Measurements from ENCODE around the gene FAAH.

Gene FAAH

GRCh38 chr1:46408356-46409062, 14.4 kb downstream of the FAAH start:
- DNase-seq (ENCODE audit: low spot score): no peak
- no peak for TF ChIP-seq CTCF (IDR thresholded peaks at IDR 0.05; ENCODE audit: extremely low read depth, missing control alignments)

DNA sequence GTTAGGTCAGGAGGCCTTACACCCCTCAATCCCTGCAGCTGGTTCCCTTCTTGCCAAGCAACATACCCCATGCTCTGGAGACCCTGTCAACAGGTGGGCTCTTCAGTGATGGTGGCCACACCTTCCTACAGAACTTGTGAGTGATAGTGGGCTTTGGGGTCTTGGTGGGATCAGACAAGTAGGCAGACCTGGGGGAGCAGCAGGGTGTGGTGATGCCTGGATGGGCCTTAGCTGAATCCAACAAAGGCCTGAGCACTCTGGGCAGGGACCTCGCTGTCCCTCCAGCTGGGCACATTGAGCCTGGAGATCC, 14.9 kb downstream of the FAAH start:
- no peak for TF ChIP-seq CTCF (IDR thresholded peaks at IDR 0.05; ENCODE audit: extremely low read depth, missing control alignments)
- no peak for DNase-seq (ENCODE audit: low spot score)

DNA sequence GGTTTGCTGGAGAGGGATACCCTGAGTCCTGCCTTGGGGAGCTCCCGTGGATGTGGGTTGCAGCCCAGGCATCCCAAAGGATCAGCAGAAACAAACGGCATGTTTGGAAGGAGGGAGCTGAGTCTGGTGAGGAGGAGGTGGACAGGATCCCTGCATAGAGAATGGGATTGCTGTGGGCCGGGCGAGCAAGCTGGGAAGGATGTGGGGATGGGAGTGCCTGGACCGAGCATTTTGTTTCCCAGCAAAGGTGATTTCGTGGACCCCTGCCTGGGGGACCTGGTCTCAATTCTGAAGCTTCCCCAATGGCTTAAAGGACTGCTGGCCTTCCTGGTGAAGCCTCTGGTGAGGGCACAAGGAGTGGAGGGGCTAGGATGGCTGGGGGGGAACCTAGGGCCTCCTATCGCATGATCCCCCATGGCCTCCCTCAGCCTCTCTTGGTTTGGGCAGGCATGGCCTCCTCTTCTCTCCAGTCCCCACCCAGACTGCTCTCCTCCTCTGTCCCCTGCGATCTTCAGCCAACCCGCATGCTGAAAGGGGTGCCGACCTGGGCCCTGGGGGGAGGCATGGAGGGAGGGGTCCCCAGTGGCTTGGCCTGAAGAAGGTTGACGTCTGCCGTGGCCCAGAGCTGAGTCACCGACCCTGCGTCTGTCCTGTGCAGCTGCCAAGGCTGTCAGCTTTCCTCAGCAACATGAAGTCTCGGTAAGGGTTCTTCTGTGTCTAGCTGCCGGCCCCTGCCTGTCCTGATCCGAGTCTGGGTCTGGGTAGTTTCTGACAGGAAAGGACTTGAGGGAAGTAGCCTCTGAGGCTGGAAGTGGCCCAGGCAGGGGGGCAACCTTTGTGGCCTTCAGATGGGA, 16.3 kb downstream of the FAAH start:
- no peak for DNase-seq (ENCODE audit: low spot score)
- TF ChIP-seq CTCF (IDR thresholded peaks at IDR 0.05; ENCODE audit: extremely low read depth, missing control alignments): no peak

- DNase-seq (ENCODE audit: low spot score): no peak
Observed at GRCh38 chr1:46411010-46411405, 16.9 kb downstream of the FAAH start.

GRCh38 chr1:46411601-46412341, 17.7 kb downstream of the FAAH start:
- TF ChIP-seq CTCF (IDR thresholded peaks at IDR 0.05; ENCODE audit: extremely low read depth, missing control alignments): peak; percentile 10
- no peak for DNase-seq (ENCODE audit: low spot score)

More at GRCh38 chr1:46411010-46411405, 16.9 kb downstream of the FAAH start:
- no peak for TF ChIP-seq CTCF (IDR thresholded peaks at IDR 0.05; ENCODE audit: extremely low read depth, missing control alignments)

GRCh38 chr1:46412893-46413595, 18.9 kb downstream of the FAAH start:
- DNase-seq (ENCODE audit: low spot score): no peak
- no peak for TF ChIP-seq CTCF (IDR thresholded peaks at IDR 0.05; ENCODE audit: extremely low read depth, missing control alignments)
